ENCODE results near the gene TXNDC5.

DNA sequence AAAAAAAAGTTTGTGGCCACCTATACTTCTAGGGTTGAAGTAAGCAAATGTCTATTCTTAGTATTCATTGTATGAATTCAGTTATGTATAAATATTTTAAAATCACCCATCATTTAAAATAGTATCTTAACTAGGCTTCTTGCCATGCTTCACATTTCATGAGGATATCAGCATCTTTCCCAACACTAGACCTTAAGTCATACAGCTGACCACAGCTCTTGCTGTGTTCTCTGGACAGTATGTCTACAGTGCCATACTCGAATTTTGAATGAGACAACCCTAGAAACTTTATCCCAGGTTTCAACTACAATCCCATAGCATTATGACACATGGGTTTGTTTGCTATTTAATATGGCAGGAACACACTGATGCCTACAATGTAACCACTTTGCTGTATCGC is 5.2 kb downstream of the TXNDC5 start:
- no peak for TF ChIP-seq EZH2 (IDR thresholded peaks at IDR 0.05)
- no peak for TF ChIP-seq POLR2AphosphoS5 (IDR thresholded peaks at IDR 0.05; ENCODE audit: borderline replicate concordance, low read depth, low read length)
- no peak for TF ChIP-seq FOXP2 (optimal IDR thresholded peaks at IDR 0.05; ENCODE audit: control extremely low read depth, extremely low read length, insufficient read depth)

All from SK-N-MC (cell line).